NOMO-1 treated with dmso at 0.1 percent for 144 hours (cell line): ENCODE results near the gene GPRASP2.
"Not testable (repeated sequence)": the region's sequence is repeated elsewhere in the genome, so short reads cannot be mapped to it uniquely, and the experiment has no call there.

ENCODE experiments used
- DNase-seq: peaks from one replicate; lab custom pipeline; 2025; ENCODE audit not compliant: unreplicated experiment; lab: John Stamatoyannopoulos, UW

Gene GPRASP2

GRCh38 chrX:102712216-102712966, at the start of gene GPRASP2:
TSS of gene GPRASP2 (plus strand) at chrX:102712448. CDS start at chrX:102714870, 2,422 bp downstream.
- no peak for DNase-seq

GRCh38 chrX:102663820-102664219, 48.4 kb upstream of the GPRASP2 start:
- DNase-seq = not testable (repeated sequence)

- DNase-seq = not testable (repeated sequence)
These were observed 45.2 kb upstream of the GPRASP2 start for GRCh38 chrX:102667034-102667433.

- DNase-seq = no peak
These were observed 42.7 kb upstream of the GPRASP2 start for GRCh38 chrX:102669526-102669925.

GRCh38 chrX:102672856-102673255, 39.4 kb upstream of the GPRASP2 start:
- no peak for DNase-seq

GRCh38 chrX:102677479-102677878, 34.8 kb upstream of the GPRASP2 start:
- DNase-seq = not testable (repeated sequence)

- no peak for DNase-seq
These were observed 27.3 kb upstream of the GPRASP2 start for GRCh38 chrX:102684772-102685520.

GRCh38 chrX:102694749-102695148, 17.5 kb upstream of the GPRASP2 start:
- DNase-seq = no peak

GRCh38 chrX:102696306-102696705, 15.9 kb upstream of the GPRASP2 start:
- no peak for DNase-seq

GRCh38 chrX:102697494-102697893, 14.8 kb upstream of the GPRASP2 start:
- no peak for DNase-seq

- DNase-seq = no peak
These were observed 3.3 kb upstream of the GPRASP2 start for GRCh38 chrX:102708900-102709299.

- DNase-seq = no peak
These were observed 404 bp upstream of the GPRASP2 start for GRCh38 chrX:102711872-102712215.

GRCh38 chrX:102712981-102713625, 855 bp downstream of the GPRASP2 start:
- no peak for DNase-seq

- no peak for DNase-seq
These were observed 2.7 kb downstream of the GPRASP2 start for GRCh38 chrX:102714994-102715393.

GRCh38 chrX:102715967-102716366, 3.7 kb downstream of the GPRASP2 start:
- DNase-seq = no peak

- DNase-seq = no peak
These were observed 8.3 kb downstream of the GPRASP2 start, which contains the start of gene GPRASP3 for GRCh38 chrX:102720237-102721168. TSS of gene GPRASP3 (plus strand) at chrX:102720743. CDS start at chrX:102748996, 28,253 bp downstream.

GRCh38 chrX:102721169-102721506, 8.9 kb downstream of the GPRASP2 start:
- not testable (repeated sequence) for DNase-seq

GRCh38 chrX:102723456-102723855, 11.2 kb downstream of the GPRASP2 start:
- no peak for DNase-seq

- no peak for DNase-seq
These were observed 15.5 kb downstream of the GPRASP2 start for GRCh38 chrX:102727761-102728160.

- no peak for DNase-seq
These were observed 16.4 kb downstream of the GPRASP2 start for GRCh38 chrX:102728646-102729045.

- DNase-seq = no peak
These were observed 27.4 kb downstream of the GPRASP2 start for GRCh38 chrX:102739657-102740056.
